ENCODE data around the gene RAB5A. TPM values are rescaled to one million over a fixed set of nuclear protein-coding genes. Genes with fewer than 3 reads are reported as not detected.

RAB5A gene
- total and polyA plus RNA-seq, 10 of the 15 experiments (the other 5 are each of a cell fraction or from before 2014, with no cell fraction given): 15.8 to 44.3 (median 29.1) TPM

DNA sequence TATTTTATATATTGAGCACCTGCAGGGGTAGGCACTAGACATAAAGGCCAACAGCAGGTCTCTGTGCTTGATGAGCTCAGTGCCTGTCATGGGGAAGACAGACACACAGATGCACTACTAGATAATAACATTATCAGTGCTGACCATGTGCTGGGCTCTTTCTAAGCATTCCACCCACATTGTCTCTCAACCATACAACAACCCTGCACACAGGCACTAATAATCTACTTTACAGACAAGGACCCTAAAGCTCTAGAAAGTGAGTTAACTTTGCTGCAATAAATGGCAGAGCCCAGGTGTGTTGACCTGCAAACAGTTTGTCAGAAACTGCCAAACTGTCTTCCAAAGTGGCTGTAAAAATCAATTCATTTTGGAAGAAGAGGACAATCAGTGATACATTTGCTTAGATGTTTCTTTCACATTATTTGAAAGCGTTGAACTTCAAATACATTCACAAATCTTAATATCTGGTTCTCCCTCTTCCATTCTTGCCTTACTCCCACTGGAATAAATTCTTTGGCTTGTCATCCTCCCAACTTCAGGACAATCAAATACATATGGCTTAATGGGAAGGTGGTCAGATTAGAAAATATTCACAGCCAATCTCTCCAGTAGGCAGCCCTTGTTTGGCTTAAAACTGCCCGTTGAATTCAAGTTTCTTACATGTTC lies 76.2 kb downstream of the RAB5A start (continued):
- TF ChIP-seq, protein P1, sequence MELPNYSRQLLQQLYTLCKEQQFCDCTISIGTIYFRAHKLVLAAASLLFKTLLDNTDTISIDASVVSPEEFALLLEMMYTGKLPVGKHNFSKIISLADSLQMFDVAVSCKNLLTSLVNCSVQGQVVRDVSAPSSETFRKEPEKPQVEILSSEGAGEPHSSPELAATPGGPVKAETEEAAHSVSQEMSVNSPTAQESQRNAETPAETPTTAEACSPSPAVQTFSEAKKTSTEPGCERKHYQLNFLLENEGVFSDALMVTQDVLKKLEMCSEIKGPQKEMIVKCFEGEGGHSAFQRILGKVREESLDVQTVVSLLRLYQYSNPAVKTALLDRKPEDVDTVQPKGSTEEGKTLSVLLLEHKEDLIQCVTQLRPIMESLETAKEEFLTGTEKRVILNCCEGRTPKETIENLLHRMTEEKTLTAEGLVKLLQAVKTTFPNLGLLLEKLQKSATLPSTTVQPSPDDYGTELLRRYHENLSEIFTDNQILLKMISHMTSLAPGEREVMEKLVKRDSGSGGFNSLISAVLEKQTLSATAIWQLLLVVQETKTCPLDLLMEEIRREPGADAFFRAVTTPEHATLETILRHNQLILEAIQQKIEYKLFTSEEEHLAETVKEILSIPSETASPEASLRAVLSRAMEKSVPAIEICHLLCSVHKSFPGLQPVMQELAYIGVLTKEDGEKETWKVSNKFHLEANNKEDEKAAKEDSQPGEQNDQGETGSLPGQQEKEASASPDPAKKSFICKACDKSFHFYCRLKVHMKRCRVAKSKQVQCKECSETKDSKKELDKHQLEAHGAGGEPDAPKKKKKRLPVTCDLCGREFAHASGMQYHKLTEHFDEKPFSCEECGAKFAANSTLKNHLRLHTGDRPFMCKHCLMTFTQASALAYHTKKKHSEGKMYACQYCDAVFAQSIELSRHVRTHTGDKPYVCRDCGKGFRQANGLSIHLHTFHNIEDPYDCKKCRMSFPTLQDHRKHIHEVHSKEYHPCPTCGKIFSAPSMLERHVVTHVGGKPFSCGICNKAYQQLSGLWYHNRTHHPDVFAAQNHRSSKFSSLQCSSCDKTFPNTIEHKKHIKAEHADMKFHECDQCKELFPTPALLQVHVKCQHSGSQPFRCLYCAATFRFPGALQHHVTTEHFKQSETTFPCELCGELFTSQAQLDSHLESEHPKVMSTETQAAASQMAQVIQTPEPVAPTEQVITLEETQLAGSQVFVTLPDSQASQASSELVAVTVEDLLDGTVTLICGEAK (IDR thresholded peaks at IDR 0.05; ENCODE audit: borderline replicate concordance): no peak
- TF ChIP-seq, protein P2, sequence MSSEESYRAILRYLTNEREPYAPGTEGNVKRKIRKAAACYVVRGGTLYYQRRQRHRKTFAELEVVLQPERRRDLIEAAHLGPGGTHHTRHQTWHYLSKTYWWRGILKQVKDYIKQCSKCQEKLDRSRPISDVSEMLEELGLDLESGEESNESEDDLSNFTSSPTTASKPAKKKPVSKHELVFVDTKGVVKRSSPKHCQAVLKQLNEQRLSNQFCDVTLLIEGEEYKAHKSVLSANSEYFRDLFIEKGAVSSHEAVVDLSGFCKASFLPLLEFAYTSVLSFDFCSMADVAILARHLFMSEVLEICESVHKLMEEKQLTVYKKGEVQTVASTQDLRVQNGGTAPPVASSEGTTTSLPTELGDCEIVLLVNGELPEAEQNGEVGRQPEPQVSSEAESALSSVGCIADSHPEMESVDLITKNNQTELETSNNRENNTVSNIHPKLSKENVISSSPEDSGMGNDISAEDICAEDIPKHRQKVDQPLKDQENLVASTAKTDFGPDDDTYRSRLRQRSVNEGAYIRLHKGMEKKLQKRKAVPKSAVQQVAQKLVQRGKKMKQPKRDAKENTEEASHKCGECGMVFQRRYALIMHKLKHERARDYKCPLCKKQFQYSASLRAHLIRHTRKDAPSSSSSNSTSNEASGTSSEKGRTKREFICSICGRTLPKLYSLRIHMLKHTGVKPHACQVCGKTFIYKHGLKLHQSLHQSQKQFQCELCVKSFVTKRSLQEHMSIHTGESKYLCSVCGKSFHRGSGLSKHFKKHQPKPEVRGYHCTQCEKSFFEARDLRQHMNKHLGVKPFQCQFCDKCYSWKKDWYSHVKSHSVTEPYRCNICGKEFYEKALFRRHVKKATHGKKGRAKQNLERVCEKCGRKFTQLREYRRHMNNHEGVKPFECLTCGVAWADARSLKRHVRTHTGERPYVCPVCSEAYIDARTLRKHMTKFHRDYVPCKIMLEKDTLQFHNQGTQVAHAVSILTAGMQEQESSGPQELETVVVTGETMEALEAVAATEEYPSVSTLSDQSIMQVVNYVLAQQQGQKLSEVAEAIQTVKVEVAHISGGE (CRISPR knock-in tag; IDR thresholded peaks at IDR 0.05): no peak
- TF ChIP-seq RBBP5 (conservative IDR thresholded peaks at IDR 0.05) (no peak), GABPA (IDR thresholded peaks at IDR 0.05; ENCODE audit: low read depth) (no peak), NBN (IDR thresholded peaks at IDR 0.05) (no peak), NFIC (IDR thresholded peaks at IDR 0.05; ENCODE audit: low read depth, low read length) (no peak), KLF5 (IDR thresholded peaks at IDR 0.05; ENCODE audit: partially characterized antibody) (no peak), EP300 (IDR thresholded peaks at IDR 0.05; ENCODE audit: borderline replicate concordance in 1 of 2, control insufficient read depth in 1 of 2, low read depth in 2 of 2, low read length in 2 of 2) (no peak), CREM (IDR thresholded peaks at IDR 0.05; ENCODE audit: low read depth) (no peak), FOS (IDR thresholded peaks at IDR 0.05; ENCODE audit: borderline replicate concordance, extremely low read depth, insufficient read length) (no peak), ASH2L (IDR thresholded peaks at IDR 0.05; ENCODE audit: borderline replicate concordance, low read depth) (no peak)
- TF ChIP-seq, protein P3, sequence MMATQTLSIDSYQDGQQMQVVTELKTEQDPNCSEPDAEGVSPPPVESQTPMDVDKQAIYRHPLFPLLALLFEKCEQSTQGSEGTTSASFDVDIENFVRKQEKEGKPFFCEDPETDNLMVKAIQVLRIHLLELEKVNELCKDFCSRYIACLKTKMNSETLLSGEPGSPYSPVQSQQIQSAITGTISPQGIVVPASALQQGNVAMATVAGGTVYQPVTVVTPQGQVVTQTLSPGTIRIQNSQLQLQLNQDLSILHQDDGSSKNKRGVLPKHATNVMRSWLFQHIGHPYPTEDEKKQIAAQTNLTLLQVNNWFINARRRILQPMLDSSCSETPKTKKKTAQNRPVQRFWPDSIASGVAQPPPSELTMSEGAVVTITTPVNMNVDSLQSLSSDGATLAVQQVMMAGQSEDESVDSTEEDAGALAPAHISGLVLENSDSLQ (IDR thresholded peaks at IDR 0.05): no peak
- TF ChIP-seq, protein P4, sequence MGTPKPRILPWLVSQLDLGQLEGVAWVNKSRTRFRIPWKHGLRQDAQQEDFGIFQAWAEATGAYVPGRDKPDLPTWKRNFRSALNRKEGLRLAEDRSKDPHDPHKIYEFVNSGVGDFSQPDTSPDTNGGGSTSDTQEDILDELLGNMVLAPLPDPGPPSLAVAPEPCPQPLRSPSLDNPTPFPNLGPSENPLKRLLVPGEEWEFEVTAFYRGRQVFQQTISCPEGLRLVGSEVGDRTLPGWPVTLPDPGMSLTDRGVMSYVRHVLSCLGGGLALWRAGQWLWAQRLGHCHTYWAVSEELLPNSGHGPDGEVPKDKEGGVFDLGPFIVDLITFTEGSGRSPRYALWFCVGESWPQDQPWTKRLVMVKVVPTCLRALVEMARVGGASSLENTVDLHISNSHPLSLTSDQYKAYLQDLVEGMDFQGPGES (IDR thresholded peaks at IDR 0.05): no peak
